Suprapubic skin (tissue), 4 donors: Measurements from ENCODE around the gene AOC3. TPM values are rescaled to one million over a fixed set of nuclear protein-coding genes. Genes with fewer than 3 reads are reported as not detected.
A peak's percentile ranks its signal among the peaks of the same experiment; 100 is the strongest.

ENCODE experiments used
- DNase-seq, 2 donors: peaks; one replicate each; pipeline ENCODE4 v3.0.0-alpha.2; 2019; ENCODE audit warnings: low spot score in 2 of 2
- H3K27ac ChIP-seq: fragments of 200-600 bp; sonication (generic); one replicate; pipeline ENCODE4 v1.5.1; 2019
- H3K27me3 ChIP-seq: fragments of 200-600 bp; sonication (generic); one replicate; pipeline ENCODE4 v1.5.1; 2019
- H3K36me3 ChIP-seq: fragments of 200-600 bp; sonication (generic); one replicate; pipeline ENCODE4 v1.5.1; 2019
- H3K4me1 ChIP-seq: fragments of 200-600 bp; sonication (generic); one replicate; pipeline ENCODE4 v1.5.1; 2019
- H3K4me3 ChIP-seq: fragments of 200-600 bp; sonication (generic); one replicate; pipeline ENCODE4 v1.5.1; 2019; ENCODE audit warnings: mild to moderate bottlenecking
- H3K9me3 ChIP-seq: fragments of 200-600 bp; sonication (generic); one replicate; pipeline ENCODE4 v1.5.1; 2019
- EP300 ChIP-seq: sonication (generic); formaldehyde crosslinking; IDR thresholded peaks from one replicate; pipeline ENCODE4 v1.6.1; 2017; ENCODE audit warnings: antibody characterized with exemption
- POLR2A ChIP-seq, 2 donors: fragments of 450-650 bp; IDR thresholded peaks; one replicate each; pipeline ENCODE4 v1.6.1; 2017; ENCODE audit warnings: antibody characterized with exemption in 2 of 2, mild to moderate bottlenecking in 2 of 2, moderate library complexity in 2 of 2
- POLR2AphosphoS5 ChIP-seq, 3 donors: sonication (generic); formaldehyde crosslinking; IDR thresholded peaks; one replicate each; pipeline ENCODE4 v1.6.1; 2017; ENCODE audit warnings: antibody characterized with exemption in 3 of 3
- WGBS: methylation state at CpG from one replicate; pipeline ENCODE4 v1.1.5; 2018; 5-methylcytosine and 5-hydroxymethylcytosine counted together
- total RNA-seq, 4 donors: library from RNA; depleted of rRNA; stranded (reverse); fragments of >200 nt; gene quantifications; one replicate each; pipeline ENCODE4 v1.1.0, GENCODE V29; 2016
- TF ChIP-seq, protein P1 (sequence below), 2 donors: fragments of 200-600 bp in 1 of 2; fragments of 450-650 bp in 1 of 2; sonication (generic) in 1 of 2; IDR thresholded peaks; one replicate each; pipeline ENCODE4 v1.5.1; 2016 to 2019; ENCODE audit warnings: antibody characterized with exemption in 2 of 2, mild to moderate bottlenecking in 1 of 2, moderate library complexity in 1 of 2

The AOC3 gene
- total RNA-seq, 4 donors from 2014 or later, result 7.6 to 12.7 (median 11.0) TPM

- H3K27ac ChIP-seq, result no peak overlapping the region
- H3K27me3 ChIP-seq, result no peaks in the 10 kb centered on the region
- H3K4me3 ChIP-seq, result no peak overlapping the region
- peaks cover 18% of the 10 kb centered on the region for H3K4me1 ChIP-seq
- H3K9me3 ChIP-seq, result no peaks in the 10 kb centered on the region
- TF ChIP-seq POLR2AphosphoS5 (IDR thresholded peaks at IDR 0.05) (no peak), EP300 (no peak), POLR2A (IDR thresholded peaks at IDR 0.05) (no peak)
- TF ChIP-seq, protein P1, sequence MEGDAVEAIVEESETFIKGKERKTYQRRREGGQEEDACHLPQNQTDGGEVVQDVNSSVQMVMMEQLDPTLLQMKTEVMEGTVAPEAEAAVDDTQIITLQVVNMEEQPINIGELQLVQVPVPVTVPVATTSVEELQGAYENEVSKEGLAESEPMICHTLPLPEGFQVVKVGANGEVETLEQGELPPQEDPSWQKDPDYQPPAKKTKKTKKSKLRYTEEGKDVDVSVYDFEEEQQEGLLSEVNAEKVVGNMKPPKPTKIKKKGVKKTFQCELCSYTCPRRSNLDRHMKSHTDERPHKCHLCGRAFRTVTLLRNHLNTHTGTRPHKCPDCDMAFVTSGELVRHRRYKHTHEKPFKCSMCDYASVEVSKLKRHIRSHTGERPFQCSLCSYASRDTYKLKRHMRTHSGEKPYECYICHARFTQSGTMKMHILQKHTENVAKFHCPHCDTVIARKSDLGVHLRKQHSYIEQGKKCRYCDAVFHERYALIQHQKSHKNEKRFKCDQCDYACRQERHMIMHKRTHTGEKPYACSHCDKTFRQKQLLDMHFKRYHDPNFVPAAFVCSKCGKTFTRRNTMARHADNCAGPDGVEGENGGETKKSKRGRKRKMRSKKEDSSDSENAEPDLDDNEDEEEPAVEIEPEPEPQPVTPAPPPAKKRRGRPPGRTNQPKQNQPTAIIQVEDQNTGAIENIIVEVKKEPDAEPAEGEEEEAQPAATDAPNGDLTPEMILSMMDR (IDR thresholded peaks at IDR 0.05), result no peak
- no peak for DNase-seq
- H3K36me3 ChIP-seq, result peaks cover 56% of the 10 kb centered on the region
- 85% methylated on average over 9 of the region's 24 CpGs for WGBS
These were observed 6.0 kb upstream of the AOC3 start for GRCh38 chr17:42844761-42845555.

DNA sequence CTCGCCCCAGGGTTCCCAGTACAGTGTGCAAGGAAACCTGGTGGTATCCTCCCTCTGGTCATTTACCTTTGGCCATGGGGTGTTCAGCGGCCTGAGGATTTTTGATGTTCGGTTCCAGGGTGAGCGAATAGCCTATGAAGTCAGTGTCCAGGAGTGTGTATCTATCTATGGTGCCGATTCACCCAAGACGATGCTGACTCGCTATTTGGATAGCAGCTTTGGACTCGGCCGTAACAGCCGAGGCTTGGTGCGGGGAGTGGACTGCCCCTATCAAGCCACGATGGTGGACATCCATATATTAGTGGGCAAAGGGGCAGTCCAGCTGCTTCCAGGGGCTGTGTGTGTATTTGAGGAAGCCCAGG lies 5.5 kb upstream of the AOC3 start:
- TF ChIP-seq POLR2A (IDR thresholded peaks at IDR 0.05) (no peak), POLR2AphosphoS5 (IDR thresholded peaks at IDR 0.05) (no peak), EP300 (no peak)
- TF ChIP-seq, protein P1 (IDR thresholded peaks at IDR 0.05), result no peak
- Histone ChIP-seq H3K27ac (no peak overlapping the region), H3K36me3 (peaks cover 50% of the 10 kb centered on the region), H3K9me3 (no peaks in the 10 kb centered on the region), H3K4me3 (no peak overlapping the region), H3K4me1 (peaks cover 23% of the 10 kb centered on the region), H3K27me3 (no peaks in the 10 kb centered on the region)
- no peak for DNase-seq
- 95% methylated on average over 11 of the region's 12 CpGs for WGBS

DNA sequence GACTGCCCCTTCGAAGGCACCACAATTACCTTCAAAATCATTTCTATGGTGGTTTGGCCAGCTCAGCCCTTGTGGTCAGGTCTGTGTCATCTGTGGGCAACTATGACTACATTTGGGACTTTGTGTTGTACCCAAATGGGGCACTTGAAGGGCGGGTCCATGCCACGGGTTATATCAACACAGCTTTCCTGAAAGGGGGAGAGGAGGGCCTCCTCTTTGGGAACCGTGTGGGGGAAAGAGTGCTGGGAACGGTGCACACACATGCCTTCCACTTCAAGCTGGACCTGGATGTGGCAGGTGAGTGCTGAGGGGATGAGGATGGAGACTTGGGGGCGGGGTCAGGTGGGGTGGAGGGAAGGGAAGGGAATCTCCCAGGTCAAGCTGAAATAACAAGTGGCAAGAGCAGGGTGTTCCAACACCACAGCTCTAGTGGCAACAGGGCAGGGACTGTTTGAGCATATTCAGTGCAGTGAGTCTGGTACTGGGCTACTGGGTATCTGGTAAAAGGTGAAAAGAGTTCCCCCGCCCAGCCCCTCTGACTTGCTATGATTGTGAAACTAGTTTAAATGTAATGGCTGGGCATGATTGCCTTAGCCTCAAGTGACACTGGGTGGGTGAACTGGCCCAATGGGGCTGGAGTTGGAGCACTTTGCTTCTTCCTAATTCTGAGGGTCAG lies 4.9 kb upstream of the AOC3 start:
- peaks cover 24% of the 10 kb centered on the region for H3K4me1 ChIP-seq
- no peaks in the 10 kb centered on the region for H3K27me3 ChIP-seq
- DNase-seq, result no peak
- H3K36me3 ChIP-seq, result peaks cover 45% of the 10 kb centered on the region
- H3K9me3 ChIP-seq, result no peaks in the 10 kb centered on the region
- peak overlapping the region; percentile 31 for H3K27ac ChIP-seq
- WGBS, result 66% methylated on average over 6 of the region's 7 CpGs
- TF ChIP-seq, protein P1 (IDR thresholded peaks at IDR 0.05), result no peak
- TF ChIP-seq POLR2A (IDR thresholded peaks at IDR 0.05) (no peak), POLR2AphosphoS5 (IDR thresholded peaks at IDR 0.05) (no peak), EP300 (no peak)
- H3K4me3 ChIP-seq, result no peak overlapping the region

DNA sequence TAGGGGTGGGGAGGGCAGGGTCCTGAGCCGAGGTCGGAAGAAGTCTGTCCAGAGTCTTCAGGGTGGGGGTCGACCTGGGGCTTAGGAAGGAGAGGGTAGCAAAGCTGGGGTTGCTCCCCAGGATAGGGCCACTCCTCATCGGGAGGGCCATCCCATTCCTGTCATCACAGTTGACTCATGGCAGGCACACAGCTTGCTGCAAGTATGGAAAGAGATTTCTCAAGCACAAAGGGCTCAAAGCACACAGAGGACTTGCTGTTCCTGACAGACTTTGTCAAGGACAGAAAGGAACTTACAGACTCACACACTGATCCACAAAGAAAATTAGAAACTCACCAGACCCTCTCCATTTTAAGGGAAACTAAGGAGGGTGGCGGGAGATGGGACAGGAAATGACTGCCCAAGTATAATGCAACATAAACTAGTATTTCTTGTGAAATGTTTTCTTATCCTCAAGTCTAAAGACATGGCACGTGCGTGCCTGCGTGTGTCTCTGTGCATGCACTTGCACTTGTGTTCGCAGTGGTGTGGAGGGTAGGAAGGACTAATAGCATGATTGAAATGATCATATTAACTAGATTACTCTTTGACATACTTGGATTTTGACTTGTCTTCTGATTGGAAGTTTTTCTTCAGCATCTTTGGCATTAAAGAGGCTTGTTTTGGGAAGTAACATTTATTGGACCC lies 4.3 kb upstream of the AOC3 start:
- H3K9me3 ChIP-seq, result no peaks in the 10 kb centered on the region
- DNase-seq, result no peak
- no peaks in the 10 kb centered on the region for H3K27me3 ChIP-seq
- H3K4me1 ChIP-seq, result peaks cover 24% of the 10 kb centered on the region
- TF ChIP-seq, protein P1 (IDR thresholded peaks at IDR 0.05), result no peak
- TF ChIP-seq POLR2A (IDR thresholded peaks at IDR 0.05) (no peak), POLR2AphosphoS5 (IDR thresholded peaks at IDR 0.05) (no peak), EP300 (no peak)
- peaks cover 38% of the 10 kb centered on the region for H3K36me3 ChIP-seq
- H3K27ac ChIP-seq, result peak overlapping the region; percentile 31
- WGBS, result 61% methylated on average over 9 of the region's 9 CpGs
- H3K4me3 ChIP-seq, result no peak overlapping the region

DNA sequence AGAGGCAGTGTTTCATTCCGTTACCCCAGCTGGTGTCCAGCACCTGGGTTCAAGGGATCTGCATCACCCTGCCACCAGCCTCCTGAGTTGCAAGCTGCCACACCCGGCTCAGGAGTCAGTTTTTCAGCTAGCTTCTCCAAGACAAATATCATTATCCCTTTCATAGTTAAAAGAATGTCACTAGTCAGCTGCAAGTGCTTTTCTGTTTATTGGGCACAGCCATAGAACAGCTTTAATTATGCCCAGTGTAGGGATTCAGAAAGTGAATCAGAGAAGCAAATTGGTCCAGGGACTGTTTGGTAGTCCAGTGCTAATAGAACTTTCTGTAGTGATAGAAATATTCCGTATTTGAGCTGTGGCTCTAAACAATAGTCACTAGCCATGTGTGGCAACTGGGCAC lies 2.9 kb upstream of the AOC3 start:
- Histone ChIP-seq H3K9me3 (no peaks in the 10 kb centered on the region), H3K4me1 (peaks cover 24% of the 10 kb centered on the region), H3K4me3 (no peak overlapping the region), H3K27me3 (no peaks in the 10 kb centered on the region), H3K36me3 (peaks cover 25% of the 10 kb centered on the region), H3K27ac (no peak overlapping the region)
- DNase-seq, result no peak
- WGBS, result 77% methylated on average over 3 of the region's 3 CpGs
- TF ChIP-seq, protein P1 (IDR thresholded peaks at IDR 0.05), result no peak
- no peak for TF ChIP-seq POLR2A (IDR thresholded peaks at IDR 0.05)
- TF ChIP-seq POLR2AphosphoS5 (IDR thresholded peaks at IDR 0.05), result no peak
- TF ChIP-seq EP300, result no peak
